OCI-LY7 (cell line): ENCODE measurements around the gene TAAR5.

Experiments used
- CTCF ChIP-seq: fragments of 200-600 bp; sonication (generic); conservative IDR thresholded peaks from 2 replicates; pipeline ENCODE4 v1.5.1; 2014; ENCODE audit warnings: mild to moderate bottlenecking, antibody characterized with exemption, low read length, moderate library complexity, mixed read lengths
- EZH2phosphoT487 ChIP-seq: fragments of 200-600 bp; sonication (generic); IDR thresholded peaks from 2 replicates; pipeline ENCODE4 v1.6.1; 2018; ENCODE audit warnings: low read depth, borderline replicate concordance, mild to moderate bottlenecking, mixed run types, antibody characterized with exemption, low read length, moderate library complexity, mixed read lengths

- TF ChIP-seq CTCF (no peak), EZH2phosphoT487 (no peak)
These were observed 6.7 kb upstream of the TAAR5 start for GRCh38 chr6:132596201-132596600.
